Peyer's patch (tissue), 4 donors: ENCODE results near the gene PTPRU.

ENCODE experiments used
- CTCF ChIP-seq, 6 experiments: fragments of 450-650 bp in 4 of 6; fragments of 200-600 bp in 2 of 6; sonication (generic) in 1 of 6; IDR thresholded peaks; one replicate each; pipeline ENCODE4 v1.5.1; 2017 to 2019; ENCODE audit warnings: antibody characterized with exemption in 6 of 6, mild to moderate bottlenecking in 3 of 6, moderate library complexity in 1 of 6
- POLR2A ChIP-seq, 2 donors: fragments of 450-650 bp; IDR thresholded peaks; one replicate each; pipeline ENCODE4 v1.5.1; 2017; ENCODE audit warnings: antibody characterized with exemption in 2 of 2, mild to moderate bottlenecking in 2 of 2, moderate library complexity in 2 of 2

GRCh38 chr1:29322147-29322694 lies 85.9 kb downstream of the PTPRU start:
- TF ChIP-seq CTCF (IDR thresholded peaks at IDR 0.05) (no peak), POLR2A (IDR thresholded peaks at IDR 0.05) (no peak)
